ENCODE data around the gene GALT.
"Not testable (repeated sequence)": the region's sequence is repeated elsewhere in the genome, so short reads cannot be mapped to it uniquely, and the experiment has no call there.

GALT gene

DNA sequence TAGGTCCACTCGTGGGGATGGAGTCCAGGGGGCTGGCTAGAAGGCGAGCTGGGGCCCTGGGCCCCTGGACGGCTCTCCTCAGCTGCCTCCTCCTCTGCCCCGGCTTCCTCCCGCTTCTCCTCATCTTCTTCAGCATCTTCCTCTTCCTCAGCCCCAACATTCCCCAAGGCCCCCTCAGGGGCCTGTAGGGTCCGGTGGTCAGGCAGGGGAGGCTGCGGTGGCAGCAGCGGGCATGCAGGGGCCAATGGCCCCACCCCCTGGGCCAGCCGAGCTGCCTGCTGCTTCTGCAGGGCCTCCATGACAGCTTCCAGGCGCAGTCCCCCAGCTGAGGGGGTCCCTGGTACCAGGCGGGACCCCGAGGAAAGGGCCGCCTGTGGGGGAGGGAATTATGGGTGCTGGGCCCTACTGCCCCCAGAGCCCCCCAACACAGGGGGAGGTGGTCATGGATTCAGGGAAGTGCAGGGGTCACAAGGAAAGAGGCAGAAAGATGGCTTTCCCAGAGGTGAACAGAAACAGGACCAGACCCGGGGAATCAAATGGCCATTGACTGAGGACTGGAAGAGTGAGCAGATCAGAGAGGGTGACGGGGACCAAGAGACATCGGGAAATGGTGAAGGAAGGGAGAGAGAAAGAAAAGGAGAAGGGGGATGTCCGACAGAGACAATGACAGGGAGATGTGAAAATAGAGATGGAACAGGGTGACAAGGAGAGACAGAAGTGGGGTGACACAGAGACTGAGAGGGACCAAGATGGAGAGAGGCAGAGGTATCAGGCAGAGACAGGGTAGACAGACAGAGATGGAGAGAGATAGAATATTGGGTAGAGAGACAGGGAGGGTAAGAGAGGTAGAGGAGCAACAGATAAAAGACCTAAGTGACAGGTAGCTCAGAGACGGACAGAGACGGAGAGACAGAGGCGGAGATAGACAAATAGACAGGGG, 18.5 kb upstream of the GALT start:
- DNase-seq, result no peak

- DNase-seq, result peak; percentile 55
Observed at GRCh38 chr9:34628656-34629490, 17.6 kb upstream of the GALT start, which contains the start of gene ARID3C. ARID3C (minus strand) TSS chr9:34629066; CDS start chr9:34628014, 1,052 bp downstream.

DNA sequence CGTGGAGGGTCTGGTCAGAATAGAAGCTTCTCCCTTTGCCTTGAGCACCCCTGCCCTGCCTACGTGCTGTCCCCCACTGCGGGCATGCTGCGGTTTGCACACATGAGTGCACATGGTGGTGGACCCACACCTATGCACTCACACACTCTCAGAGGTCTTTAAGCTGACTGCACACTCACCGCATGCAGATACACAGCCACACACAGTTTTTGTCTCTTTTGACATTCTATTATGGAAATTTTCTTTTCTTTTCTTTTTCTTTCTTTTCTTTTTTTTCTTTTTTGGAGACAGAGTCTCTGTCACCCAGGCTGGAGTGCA, 17.0 kb upstream of the GALT start:
- DNase-seq, result no peak

GRCh38 chr9:34630402-34631154, 15.9 kb upstream of the GALT start:
- no peak for DNase-seq

DNA sequence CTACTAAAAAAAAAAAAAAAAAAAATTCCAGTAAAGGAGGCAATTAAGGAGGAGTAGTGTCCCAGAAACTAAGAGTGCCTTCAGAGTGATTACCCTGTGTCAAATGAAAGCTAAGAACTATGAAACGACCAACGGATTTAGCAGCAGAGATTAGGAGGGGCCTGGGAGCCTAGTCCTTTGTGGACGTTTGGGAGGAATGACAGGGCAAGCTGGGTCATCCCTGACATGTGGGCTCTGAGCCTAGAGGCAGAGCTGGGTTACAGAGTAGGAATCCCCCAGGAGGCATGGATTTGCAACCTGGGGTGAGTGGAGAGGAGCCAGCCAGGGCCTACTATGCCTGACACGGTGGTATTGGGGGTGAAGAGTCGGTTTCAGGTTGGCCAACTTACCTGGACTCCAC, 13.3 kb upstream of the GALT start:
- no peak for DNase-seq

DNA sequence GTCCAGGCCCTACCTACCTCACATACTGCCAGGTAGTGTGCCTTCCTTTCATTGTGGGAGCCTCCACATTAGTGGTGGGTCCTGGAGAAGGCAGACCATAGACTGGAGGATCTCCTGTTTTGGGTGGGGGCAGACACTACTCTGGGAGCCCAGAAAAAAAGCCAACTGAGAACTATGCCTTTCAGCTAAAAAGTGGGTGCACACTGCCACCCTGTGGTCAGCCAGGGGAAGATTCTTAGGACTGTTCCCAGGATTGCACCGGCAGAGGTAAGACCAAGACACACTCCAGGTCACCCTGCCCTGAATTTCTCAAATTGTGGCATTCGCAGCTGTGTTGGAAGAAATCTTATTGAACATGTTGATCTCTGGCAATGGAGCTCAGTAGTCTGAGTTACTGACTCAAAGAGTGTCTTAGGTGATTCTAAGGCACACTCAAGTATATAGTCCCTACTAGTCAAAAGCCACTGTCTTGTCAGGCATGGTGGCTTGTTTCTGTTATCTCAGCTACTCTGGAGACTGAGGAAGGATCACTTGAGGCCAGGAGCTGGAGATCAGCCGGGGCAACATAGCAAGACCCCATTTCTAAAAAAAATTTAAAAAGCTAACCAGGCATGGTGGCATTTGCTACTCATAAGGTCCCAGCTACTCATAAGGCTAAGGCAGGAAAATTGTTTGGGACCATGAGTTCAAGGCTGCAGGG, 12.5 kb upstream of the GALT start:
- peak; percentile 83 for DNase-seq

DNA sequence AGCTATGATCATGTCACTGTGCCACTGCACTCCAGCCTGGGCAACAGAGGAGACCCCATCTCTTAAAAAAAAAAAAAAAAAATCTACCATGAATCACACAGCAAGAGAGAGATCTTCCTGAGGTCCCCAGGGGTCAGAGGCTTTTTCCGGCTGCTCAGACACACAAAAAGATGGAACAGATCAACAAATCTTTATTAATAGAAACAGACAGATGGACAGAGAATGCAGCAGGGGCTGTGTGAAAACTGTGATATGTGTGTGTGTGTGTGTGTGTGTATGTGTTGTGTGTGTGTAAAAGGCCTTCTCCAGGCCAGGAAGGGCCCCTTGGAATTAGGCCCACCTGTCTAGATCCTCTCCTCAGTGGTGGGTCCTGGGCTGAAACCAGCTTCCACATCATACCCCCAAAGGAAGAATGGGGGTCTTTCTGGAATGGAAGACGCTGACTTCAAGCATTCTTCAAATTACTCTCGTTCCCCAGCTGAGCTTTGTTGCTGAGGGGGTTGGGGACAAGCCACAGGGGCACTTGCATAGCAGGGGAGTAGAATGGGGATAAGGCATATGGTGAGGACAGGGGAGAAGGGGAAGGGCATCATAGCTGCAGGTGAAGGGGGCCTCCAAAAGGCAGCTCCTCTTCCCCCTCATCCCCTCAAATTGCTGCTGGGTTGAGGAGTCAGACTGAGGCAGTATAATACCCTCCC, 11.8 kb upstream of the GALT start:
- no peak for DNase-seq

GRCh38 chr9:34635556-34635955, 10.9 kb upstream of the GALT start:
- DNase-seq, result no peak

DNA sequence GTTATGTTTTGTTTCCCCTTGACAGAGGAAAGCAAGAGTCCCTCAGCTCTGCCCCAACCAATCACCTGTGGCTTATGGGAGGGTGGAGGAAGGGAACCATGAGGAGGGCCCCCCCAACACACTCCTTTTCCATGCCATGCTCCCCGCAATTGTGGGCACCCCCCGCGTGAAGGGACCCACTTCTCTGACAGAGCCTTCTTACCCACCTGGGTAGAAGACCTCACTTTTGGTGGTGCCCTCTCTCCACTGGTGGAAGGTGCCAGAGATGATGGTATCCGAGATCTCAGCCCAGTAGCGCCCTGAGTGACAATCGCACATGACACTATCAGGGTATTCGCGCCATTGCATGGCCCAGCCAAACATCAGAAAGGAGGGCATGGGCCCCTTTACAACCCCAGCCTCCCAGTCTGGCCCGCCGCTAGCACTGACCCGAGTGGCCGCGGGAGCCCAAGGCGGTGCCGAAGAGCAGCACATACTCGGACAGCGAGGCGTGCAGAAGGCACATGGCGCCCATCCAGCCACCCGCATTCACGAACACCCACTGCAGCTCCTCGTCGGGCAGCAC, 9.6 kb upstream of the GALT start:
- peak; percentile 48 for DNase-seq

GRCh38 chr9:34637356-34638137, 8.9 kb upstream of the GALT start, which contains the start of gene SIGMAR1:
SIGMAR1 (minus strand) TSS chr9:34637787; CDS start chr9:34637697, 90 bp downstream.
- peak; percentile 96 for DNase-seq

DNA sequence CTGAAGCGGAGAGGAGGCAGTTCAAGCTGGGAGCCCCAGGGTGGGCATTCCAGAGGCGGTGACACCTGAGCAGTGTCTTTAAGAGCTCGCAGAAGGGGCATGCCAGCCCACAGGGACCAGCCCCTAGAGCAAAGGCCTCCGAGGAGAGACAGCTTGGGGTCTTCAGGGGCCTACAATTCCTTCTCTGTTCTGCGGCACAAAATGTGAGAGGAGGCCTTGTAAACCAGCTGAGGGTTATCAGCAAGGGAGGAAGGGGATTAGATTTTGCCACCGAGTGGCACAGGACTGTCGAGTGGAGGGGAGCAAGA, 8.4 kb upstream of the GALT start:
- DNase-seq, result no peak

DNA sequence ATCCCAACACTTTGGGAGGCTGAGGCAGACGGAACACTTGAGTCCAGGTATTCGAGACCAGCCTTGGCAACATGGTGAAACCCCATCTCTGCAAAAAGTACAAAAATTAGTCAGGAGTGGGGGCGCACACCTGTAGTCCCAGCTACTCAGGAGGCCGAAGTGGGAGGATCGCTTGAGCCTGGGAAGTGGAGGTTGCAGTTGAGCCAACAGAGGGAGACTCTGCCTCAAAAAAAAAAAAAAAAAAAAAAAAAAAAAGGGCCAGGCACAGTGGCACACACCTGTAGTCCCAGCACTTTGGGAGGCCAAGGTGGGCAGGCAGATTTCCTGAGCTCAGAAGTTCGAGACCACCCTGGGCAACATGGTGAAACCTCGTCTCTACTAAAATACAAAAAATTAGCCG, 7.2 kb upstream of the GALT start:
- DNase-seq, result not testable (repeated sequence)

DNA sequence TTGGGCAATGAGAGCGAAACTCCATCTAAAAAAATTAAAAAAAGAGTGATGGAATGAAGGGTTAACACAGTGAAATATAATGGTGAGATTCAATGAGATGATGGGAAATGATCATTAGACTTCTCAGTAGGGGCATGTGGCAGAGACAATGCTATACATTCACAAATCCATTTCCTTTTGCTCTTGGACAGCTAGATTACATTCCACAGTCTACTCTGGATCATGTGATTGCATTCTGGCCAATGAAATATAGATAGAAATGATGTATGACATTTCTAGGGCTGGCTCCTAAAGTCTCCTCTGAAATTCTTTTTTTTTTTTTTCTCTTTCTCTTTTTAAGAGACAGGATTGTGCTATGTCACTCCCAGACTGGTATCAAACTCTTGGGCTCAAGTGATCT, 3.8 kb upstream of the GALT start:
- no peak for DNase-seq

DNA sequence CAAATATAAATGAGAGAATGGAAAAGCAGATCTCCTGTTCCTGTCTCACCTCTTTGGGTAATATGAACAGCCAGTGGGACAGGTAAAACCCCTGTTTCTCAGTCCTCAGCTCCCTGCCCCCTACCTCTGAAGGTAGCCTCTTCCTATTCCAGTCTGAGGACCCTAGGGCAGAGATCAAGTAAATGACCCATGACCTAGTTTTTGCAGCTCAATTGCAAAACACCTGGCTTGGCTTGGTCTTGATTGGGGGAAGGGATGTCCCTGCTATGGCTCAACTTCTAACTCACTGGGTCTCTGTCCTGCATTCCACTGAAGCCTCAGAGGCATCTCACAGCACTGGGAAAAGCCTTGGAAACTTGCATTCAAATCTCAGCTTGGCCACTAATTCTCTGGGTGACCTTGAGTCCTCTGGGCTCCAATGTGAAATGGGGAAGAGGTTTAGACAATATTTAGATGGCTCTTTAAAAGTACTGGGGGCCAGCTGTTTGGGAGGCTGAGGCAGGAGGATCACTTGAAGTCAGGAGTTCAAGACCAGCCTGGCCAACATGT, 1.6 kb upstream of the GALT start:
- DNase-seq, result no peak

DNA sequence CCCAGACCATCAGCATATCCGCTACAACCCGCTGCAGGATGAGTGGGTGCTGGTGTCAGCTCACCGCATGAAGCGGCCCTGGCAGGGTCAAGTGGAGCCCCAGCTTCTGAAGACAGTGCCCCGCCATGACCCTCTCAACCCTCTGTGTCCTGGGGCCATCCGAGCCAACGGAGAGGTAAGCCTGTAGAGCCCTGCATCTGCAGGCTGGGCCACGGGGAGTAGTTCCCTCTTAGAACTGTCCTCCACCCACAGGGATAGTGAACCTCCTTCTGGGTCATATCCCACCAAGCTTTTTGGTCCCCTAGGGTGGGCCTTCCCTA, 569 bp downstream of the GALT start:
- DNase-seq, result no peak

DNA sequence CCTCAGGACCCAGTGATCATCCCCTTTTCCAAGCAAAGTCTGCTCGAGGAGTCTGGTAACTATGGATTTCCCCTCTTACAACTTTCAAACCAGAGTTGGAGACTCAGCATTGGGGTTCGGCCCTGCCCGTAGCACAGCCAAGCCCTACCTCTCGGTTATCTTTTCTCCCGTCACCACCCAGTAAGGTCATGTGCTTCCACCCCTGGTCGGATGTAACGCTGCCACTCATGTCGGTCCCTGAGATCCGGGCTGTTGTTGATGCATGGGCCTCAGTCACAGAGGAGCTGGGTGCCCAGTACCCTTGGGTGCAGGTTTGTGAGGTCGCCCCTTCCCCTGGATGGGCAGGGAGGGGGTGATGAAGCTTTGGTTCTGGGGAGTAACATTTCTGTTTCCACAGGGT, 1.2 kb downstream of the GALT start:
- peak; percentile 34 for DNase-seq

DNA sequence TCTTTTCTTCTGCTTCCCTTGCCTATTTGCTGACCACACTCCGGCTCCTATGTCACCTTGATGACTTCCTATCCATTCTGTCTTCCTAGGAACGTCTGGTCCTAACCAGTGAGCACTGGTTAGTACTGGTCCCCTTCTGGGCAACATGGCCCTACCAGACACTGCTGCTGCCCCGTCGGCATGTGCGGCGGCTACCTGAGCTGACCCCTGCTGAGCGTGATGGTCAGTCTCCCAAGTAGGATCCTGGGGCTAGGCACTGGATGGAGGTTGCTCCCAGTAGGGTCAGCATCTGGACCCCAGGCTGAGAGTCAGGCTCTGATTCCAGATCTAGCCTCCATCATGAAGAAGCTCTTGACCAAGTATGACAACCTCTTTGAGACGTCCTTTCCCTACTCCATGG, 2.2 kb downstream of the GALT start:
- DNase-seq, result no peak

DNA sequence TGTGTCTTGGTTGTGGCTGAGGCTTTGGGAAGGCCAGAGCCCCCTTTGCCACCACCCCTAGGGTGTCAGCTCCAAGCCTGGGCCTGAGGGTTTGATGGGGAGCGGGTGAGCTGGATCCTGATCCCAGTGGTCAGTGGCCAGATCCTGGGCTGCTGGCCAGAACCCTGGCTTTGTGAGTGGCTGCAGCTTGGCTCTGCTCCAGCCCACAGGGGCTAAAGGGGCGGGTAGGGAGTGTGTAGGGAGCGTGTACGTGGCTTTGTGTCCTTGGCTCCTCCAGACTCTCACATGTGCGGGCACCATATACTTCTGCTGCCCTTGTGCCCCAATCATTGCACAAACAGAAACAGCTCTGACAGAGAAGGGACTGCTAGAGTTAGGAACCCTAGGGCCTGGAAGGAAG, 4.3 kb downstream of the GALT start:
- no peak for DNase-seq

GRCh38 chr9:34651321-34651720, 4.8 kb downstream of the GALT start:
- no peak for DNase-seq

DNA sequence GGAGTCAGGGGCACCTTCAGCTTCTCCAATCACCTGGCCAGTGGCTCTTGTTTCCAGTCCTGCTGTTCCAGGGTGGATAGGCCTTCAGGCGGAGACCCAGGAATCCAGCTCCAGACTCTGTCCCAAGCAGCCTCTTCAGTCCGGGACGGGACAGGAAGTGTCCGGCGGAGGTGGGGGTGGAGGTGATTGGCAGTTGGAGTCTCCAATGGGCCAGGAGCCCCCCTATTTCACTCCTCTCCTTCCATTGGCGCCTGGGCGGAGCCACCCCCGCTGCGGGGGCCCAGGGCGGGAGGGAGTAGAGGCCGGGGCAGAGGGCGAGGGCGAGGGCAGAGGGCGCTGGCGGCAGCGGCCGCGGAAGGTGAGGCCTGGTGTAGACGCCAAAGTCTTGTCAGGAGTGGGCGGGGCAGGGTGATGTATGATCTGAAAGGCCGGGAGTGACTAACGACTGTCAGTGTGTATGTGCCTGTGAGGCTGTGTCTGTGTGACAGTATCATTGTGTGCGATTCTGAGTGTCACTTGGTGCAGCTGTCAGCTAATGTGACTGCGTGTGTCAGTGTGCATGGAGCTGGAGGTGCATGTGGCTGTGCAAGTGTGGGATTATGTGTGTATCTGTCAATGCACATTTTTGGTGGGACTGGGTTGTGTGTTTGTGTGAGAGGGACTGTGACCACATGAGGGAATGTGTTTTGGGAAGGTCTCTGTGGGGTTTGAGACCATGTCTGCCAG, 5.6 kb downstream of the GALT start, which contains the start of gene IL11RA:
Gene IL11RA (plus strand): TSS at position 310 of the 726 bp plus-strand sequence. CDS start 3,033 bp downstream, outside the sequence.
- peak; percentile 75 for DNase-seq

Data from stimulated activated CD8-positive, alpha-beta memory T cell treated with anti-CD3 and anti-CD28 coated beads, Interleukin-4, amount 100 ng/mL, for 48 hours (primary cell).